CD4-positive, alpha-beta T cell (primary cell): ENCODE measurements around the gene CX3CL1. TPM values are rescaled to one million over a fixed set of nuclear protein-coding genes. Genes with fewer than 3 reads are reported as not detected.
A peak's percentile ranks its signal among the peaks of the same experiment; 100 is the strongest.

Experiments used
- ATAC-seq: fragments of 200-7000 bp; cut with Tn5 transposase; one replicate; pipeline ENCODE4 v1.10.0; 2022; ENCODE audit warnings: mild to moderate bottlenecking; ENCODE audit not compliant: poor library complexity
- CTCF ChIA-PET: fragments of 350-600 bp; sonication (Branson Sonifier 250); formaldehyde crosslinking; loops from one replicate; lab custom pipeline; 2021; ENCODE audit warnings: antibody characterized with exemption, inconsistent platforms; lab: Charles Lee
- POLR2A ChIA-PET: fragments of 350-600 bp; sonication (Branson Sonifier 250); formaldehyde crosslinking; loops from one replicate; lab custom pipeline; 2021; ENCODE audit warnings: antibody characterized with exemption, inconsistent platforms; lab: Charles Lee
- DNase-seq, 14 experiments: peaks; one replicate each; pipeline ENCODE4 v3.0.0-alpha.2; 2013 to 2020; ENCODE audit warnings: mixed read lengths in 2 of 14
- H3K27ac ChIP-seq, 2 donors: one replicate each; pipeline versions ENCODE4 v1.5.1 to v1.7.0; 2013; ENCODE audit warnings: low read length in 2 of 2, low read depth in 1 of 2, mild to moderate bottlenecking in 1 of 2
- H3K27me3 ChIP-seq, 2 experiments: 1 replicate in 1 of 2; 2 replicates in 1 of 2; pipeline versions ENCODE4 v1.6.1 to v1.7.0; 2013; ENCODE audit warnings: low read length in 2 of 2, control low read depth in 1 of 2, mild to moderate bottlenecking in 1 of 2, moderate library complexity in 1 of 2; ENCODE audit not compliant: insufficient read depth in 2 of 2, control insufficient read depth in 1 of 2
- H3K36me3 ChIP-seq: one replicate; pipeline ENCODE4 v1.6.1; 2013; ENCODE audit warnings: low read length, control low read depth; ENCODE audit not compliant: insufficient read depth
- H3K4me1 ChIP-seq: one replicate; pipeline ENCODE4 v1.6.1; 2013; ENCODE audit warnings: low read length, control low read depth; ENCODE audit not compliant: insufficient read depth
- H3K4me3 ChIP-seq: one replicate; pipeline ENCODE4 v1.5.1; 2013; ENCODE audit warnings: mild to moderate bottlenecking, low read length, moderate library complexity
- H3K9me3 ChIP-seq, 2 experiments: 1 replicate in 1 of 2; 2 replicates in 1 of 2; pipeline versions ENCODE4 v1.6.1 to v1.7.0; 2013; ENCODE audit warnings: low read length in 2 of 2, mild to moderate bottlenecking in 2 of 2, control low read depth in 1 of 2, moderate library complexity in 1 of 2; ENCODE audit not compliant: control insufficient read depth in 1 of 2, insufficient read depth in 1 of 2
- H3K27ac Mint-ChIP-seq: one replicate; pipeline ENCODE4 v1.8.0; 2020; ENCODE audit warnings: mixed read lengths
- H3K27me3 Mint-ChIP-seq: one replicate; pipeline ENCODE4 v1.8.0; 2021; ENCODE audit warnings: mixed read lengths
- H3K36me3 Mint-ChIP-seq: one replicate; pipeline ENCODE4 v1.8.0; 2021; ENCODE audit warnings: low read depth, mixed read lengths
- H3K4me1 Mint-ChIP-seq: one replicate; pipeline ENCODE4 v1.8.0; 2021; ENCODE audit warnings: low read depth, mixed read lengths
- H3K4me3 Mint-ChIP-seq: one replicate; pipeline ENCODE4 v1.8.0; 2020; ENCODE audit warnings: mild to moderate bottlenecking, mixed read lengths
- H3K9me3 Mint-ChIP-seq: one replicate; pipeline ENCODE4 v1.8.0; 2020; ENCODE audit warnings: mixed read lengths
- CTCF ChIP-seq: fragments of 200-600 bp; IDR thresholded peaks from one replicate; pipeline ENCODE4 v1.8.0; 2022; ENCODE audit warnings: antibody characterized with exemption, mild to moderate bottlenecking
- intact Hi-C, 2 experiments: fragments of 100-400 bp; cut with DNase I in 1 of 2; cut with micrococcal nuclease in 1 of 2; formaldehyde crosslinking; loops; one replicate each; pipeline versions ENCODE4 v1.15.1 to v1.9.0; 2023 to 2025; cut with DNase I, micrococcal nuclease
- total RNA-seq, 174 experiments: library from RNA in 2 of 174; stranded (reverse) in 2 of 174; gene quantifications; one replicate each; pipeline ENCODE4 v1.2.3 and lab custom pipeline; 2021 to 2026

Gene CX3CL1
- total RNA-seq, 2 experiments from 2014 or later = not detected

GRCh38 chr16:57347858-57348257, 24.4 kb upstream of the CX3CL1 start:
- Histone ChIP-seq H3K27me3 (peaks cover 26 to 34% of the 10 kb centered on the region in 2 experiments), H3K36me3 (no peaks in the 10 kb centered on the region), H3K4me1 (peaks cover 9% of the 10 kb centered on the region), H3K27ac (no peak overlapping the region), H3K9me3 (no peaks in the 10 kb centered on the region), H3K4me3 (no peak overlapping the region)
- CTCF ChIA-PET = no interaction called here
- TF ChIP-seq CTCF = no peak
- H3K27me3 Mint-ChIP-seq = peaks cover 52% of the 10 kb centered on the region
- H3K4me1 Mint-ChIP-seq = peaks cover 31% of the 10 kb centered on the region
- H3K9me3 Mint-ChIP-seq = no peaks in the 10 kb centered on the region
- POLR2A ChIA-PET = no interaction called here
- no peak overlapping the region for H3K4me3 Mint-ChIP-seq
- H3K27ac Mint-ChIP-seq = no peak overlapping the region
- intact Hi-C loops = no loop called here
- ATAC-seq = no peak
- H3K36me3 Mint-ChIP-seq = no peaks in the 10 kb centered on the region
- no peak for DNase-seq

GRCh38 chr16:57348327-57348726, 24.0 kb upstream of the CX3CL1 start:
- Histone ChIP-seq H3K4me1 (peaks cover 9% of the 10 kb centered on the region), H3K4me3 (no peak overlapping the region), H3K9me3 (no peaks in the 10 kb centered on the region), H3K36me3 (no peaks in the 10 kb centered on the region), H3K27ac (no peak overlapping the region), H3K27me3 (peaks cover 24 to 34% of the 10 kb centered on the region in 2 experiments)
- intact Hi-C loops = no loop called here
- Mint-ChIP-seq H3K27me3 (peaks cover 48% of the 10 kb centered on the region), H3K36me3 (no peaks in the 10 kb centered on the region), H3K27ac (no peak overlapping the region), H3K4me1 (peaks cover 28% of the 10 kb centered on the region), H3K4me3 (no peak overlapping the region), H3K9me3 (no peaks in the 10 kb centered on the region)
- ChIA-PET POLR2A (no interaction called here), CTCF (no interaction called here)
- ATAC-seq = no peak
- TF ChIP-seq CTCF = no peak
- DNase-seq = no peak

GRCh38 chr16:57349212-57350031, 22.9 kb upstream of the CX3CL1 start:
- no peak overlapping the region for H3K27ac Mint-ChIP-seq
- no peak overlapping the region for H3K4me3 Mint-ChIP-seq
- peak; percentile 65 for ATAC-seq
- Histone ChIP-seq H3K9me3 (no peaks in the 10 kb centered on the region), H3K4me3 (no peak overlapping the region), H3K36me3 (no peaks in the 10 kb centered on the region), H3K27ac (no peak overlapping the region), H3K27me3 (peaks cover 15 to 34% of the 10 kb centered on the region in 2 experiments), H3K4me1 (peaks cover 9% of the 10 kb centered on the region)
- peaks cover 41% of the 10 kb centered on the region for H3K27me3 Mint-ChIP-seq
- ChIA-PET CTCF (interaction anchor here (0.7 kb wide), 1 partner anchor 11 kb away, joined by 3 read pairs; no protein-coding TSS in a partner anchor), POLR2A (no interaction called here)
- intact Hi-C loops = no loop called here
- H3K4me1 Mint-ChIP-seq = peaks cover 25% of the 10 kb centered on the region
- no peaks in the 10 kb centered on the region for H3K36me3 Mint-ChIP-seq
- H3K9me3 Mint-ChIP-seq = no peaks in the 10 kb centered on the region
- TF ChIP-seq CTCF = no peak
- DNase-seq = peak in 3 of 14 experiments; percentile 13 to 53 (median 44)
